DOHH2 (cell line): ENCODE results near the gene CFAP74.

ENCODE experiments used
- CTCF ChIP-seq: fragments of 200-600 bp; sonication (generic); IDR thresholded peaks from one replicate; pipeline ENCODE4 v1.5.1; 2014; ENCODE audit warnings: antibody characterized with exemption, mild to moderate bottlenecking, low read depth, low read length; ENCODE audit not compliant: poor library complexity, severe bottlenecking
- EZH2phosphoT487 ChIP-seq: fragments of 200-600 bp; sonication (generic); IDR thresholded peaks from 2 replicates; pipeline ENCODE4 v1.6.1; 2017; ENCODE audit warnings: borderline replicate concordance, mild to moderate bottlenecking, antibody characterized with exemption, low read length, moderate library complexity, mixed read lengths

GRCh38 chr1:1963570-1963969 lies 40.0 kb downstream of the CFAP74 start:
- TF ChIP-seq CTCF = no peak
- TF ChIP-seq EZH2phosphoT487 = no peak
